ENCODE results near the gene HELT. TPM values are rescaled to one million over a fixed set of nuclear protein-coding genes. Genes with fewer than 3 reads are reported as not detected.

The HELT gene
- total and polyA plus RNA-seq, 5 donors: not detected

DNA sequence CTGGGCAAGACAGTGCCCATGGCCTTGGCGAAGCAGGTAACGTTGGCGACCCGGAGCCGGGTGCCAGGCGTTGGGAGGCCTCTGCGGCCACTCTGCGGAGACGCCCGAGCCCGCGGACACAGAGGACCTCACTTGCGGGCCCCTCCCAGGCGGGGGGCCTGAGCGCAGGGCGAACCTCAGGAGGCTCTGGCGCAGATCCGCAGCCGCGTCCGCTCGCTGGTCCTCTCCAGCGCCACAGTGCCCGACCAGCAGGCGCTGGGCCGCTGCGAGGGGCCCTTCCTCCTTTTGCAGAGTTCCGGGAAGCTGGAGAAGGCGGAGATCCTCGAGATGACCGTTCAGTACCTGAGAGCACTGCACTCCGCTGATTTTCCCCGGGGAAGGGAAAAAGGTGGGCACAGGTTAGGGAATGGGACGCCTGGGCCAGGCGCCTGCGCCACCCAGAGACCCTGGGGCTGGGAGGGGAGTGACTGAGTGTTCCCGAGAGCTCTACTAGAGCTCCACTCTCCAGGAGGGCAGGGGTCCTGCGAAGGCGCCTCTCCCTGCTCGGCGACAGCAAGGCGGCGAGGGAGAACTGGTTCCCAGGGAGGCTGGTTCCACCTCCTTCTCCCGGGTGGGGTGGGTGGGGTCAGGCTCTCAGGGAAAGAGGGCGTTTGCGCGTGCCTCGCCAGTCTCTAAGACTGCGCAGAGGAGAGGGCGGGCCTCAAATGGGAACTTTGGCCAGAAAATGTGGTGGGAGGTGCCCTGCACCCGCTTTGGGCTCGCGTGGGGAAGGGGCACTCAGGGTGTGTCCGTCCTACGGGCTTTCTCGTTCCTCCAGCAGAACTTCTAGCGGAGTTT lies 1.4 kb downstream of the HELT start:
- 1% methylated on average over 57 of the region's 57 CpGs for WGBS
- Histone ChIP-seq H3K4me3 (ENCODE audit: low read length) (peak overlapping the region; percentile 23), H3K4me1 (ENCODE audit: control insufficient read depth, insufficient read depth, low read length) (peaks cover 4% of the 10 kb centered on the region), H3K27me3 (ENCODE audit: control insufficient read depth, insufficient read depth) (peaks cover 2% of the 10 kb centered on the region), H3K9me3 (ENCODE audit: control insufficient read depth, low read length) (no peaks in the 10 kb centered on the region), H3K27ac (ENCODE audit: low read length) (no peak overlapping the region)
- intact Hi-C loops (cut with DNase I): no loop called here
- no peak for ATAC-seq
- DNase-seq: no peak

DNA sequence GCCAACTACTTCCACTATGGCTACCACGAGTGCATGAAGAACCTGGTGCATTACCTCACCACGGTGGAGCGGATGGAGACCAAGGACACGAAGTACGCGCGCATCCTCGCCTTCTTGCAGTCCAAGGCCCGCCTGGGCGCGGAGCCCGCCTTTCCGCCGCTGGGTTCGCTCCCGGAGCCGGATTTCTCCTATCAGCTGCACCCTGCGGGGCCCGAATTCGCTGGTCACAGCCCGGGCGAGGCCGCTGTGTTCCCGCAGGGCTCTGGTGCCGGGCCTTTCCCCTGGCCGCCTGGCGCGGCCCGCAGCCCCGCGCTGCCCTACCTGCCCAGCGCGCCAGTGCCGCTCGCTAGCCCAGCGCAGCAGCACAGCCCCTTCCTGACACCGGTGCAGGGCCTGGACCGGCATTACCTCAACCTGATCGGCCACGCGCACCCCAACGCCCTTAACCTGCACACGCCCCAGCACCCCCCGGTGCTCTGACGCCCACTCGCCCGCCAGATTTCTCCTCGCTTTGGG lies 2.1 kb downstream of the HELT start:
- Histone ChIP-seq H3K9me3 (ENCODE audit: control insufficient read depth, low read length) (no peaks in the 10 kb centered on the region), H3K4me3 (ENCODE audit: low read length) (peak overlapping the region; percentile 23), H3K4me1 (ENCODE audit: control insufficient read depth, insufficient read depth, low read length) (peaks cover 4% of the 10 kb centered on the region), H3K27ac (ENCODE audit: low read length) (no peak overlapping the region), H3K27me3 (ENCODE audit: control insufficient read depth, insufficient read depth) (peaks cover 2% of the 10 kb centered on the region)
- DNase-seq (no peak), ATAC-seq (peak in 1 of 2 donors; percentile 23)
- 1% methylated on average over 48 of the region's 48 CpGs for WGBS
- intact Hi-C loops (cut with DNase I): no loop called here

DNA sequence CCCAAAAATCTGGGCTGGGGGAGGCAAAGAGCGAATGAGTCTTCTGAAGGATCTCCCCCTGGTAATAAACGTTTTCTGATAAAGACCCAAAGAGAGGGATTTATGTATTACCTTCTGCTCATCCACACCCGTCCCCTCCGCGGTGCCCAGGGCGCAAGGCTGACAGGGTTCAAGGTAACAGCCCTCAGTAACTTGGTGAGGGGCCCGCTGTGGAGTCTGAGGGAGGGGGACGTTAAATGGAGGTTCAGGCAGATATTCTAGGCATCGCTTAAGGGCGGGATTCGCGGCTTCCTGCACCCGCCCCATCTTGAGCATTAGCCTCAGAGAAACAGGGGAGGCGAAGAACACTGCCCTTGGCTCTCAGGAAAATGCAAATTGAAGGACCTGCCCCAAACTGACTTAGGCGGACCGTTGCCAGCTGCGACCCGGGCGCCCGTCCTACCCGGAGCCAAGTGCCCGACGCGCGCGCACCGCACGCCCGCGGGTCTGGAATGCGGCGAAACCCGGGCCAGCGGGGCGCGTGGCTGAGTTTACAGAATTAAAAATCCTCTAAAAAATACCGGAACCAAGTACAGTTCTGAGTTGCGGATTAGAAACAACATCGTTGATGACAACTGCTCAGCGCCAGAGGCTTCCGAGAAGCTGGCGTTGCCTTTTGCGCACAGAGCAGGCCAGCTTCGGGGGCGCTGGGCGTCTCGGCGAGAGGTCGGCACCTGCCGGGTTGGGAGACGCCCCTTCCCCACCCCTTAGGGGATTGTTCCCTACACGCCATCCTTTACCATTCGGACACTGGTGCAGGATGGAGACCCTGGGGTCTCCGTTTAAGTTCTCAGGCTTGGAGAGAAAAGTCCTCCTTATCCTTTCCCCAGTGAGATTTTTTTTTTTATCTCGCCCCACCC lies 2.8 kb downstream of the HELT start:
- Histone ChIP-seq H3K9me3 (ENCODE audit: control insufficient read depth, low read length) (no peaks in the 10 kb centered on the region), H3K4me3 (ENCODE audit: low read length) (no peak overlapping the region), H3K27ac (ENCODE audit: low read length) (no peak overlapping the region), H3K4me1 (ENCODE audit: control insufficient read depth, insufficient read depth, low read length) (peaks cover 4% of the 10 kb centered on the region), H3K27me3 (ENCODE audit: control insufficient read depth, insufficient read depth) (peaks cover 2% of the 10 kb centered on the region)
- 1% methylated on average over 55 of the region's 55 CpGs for WGBS
- DNase-seq (no peak), ATAC-seq (no peak)
- intact Hi-C loops (cut with DNase I): no loop called here

DNA sequence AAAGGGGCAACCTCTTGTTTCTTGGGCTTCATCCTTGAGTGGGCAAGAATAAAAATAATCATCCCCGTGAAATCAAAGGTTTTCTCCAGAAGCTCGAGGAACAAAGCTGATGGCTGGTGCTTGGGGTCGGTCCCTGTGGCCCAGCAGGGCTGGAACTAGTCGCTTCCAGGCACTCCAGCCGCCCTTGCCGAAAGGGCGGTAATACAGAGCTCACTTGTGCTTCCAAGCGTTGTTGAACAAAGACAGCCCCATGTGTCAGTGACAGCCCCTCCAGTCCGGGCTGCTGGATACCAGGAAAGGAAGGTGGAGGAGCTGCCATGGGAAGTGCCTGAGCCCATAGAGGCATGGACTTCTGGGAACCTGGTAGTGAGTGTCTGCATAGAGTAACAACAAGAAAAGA lies 5.2 kb downstream of the HELT start:
- H3K27me3 ChIP-seq (ENCODE audit: control insufficient read depth, insufficient read depth): no peaks in the 10 kb centered on the region
- H3K4me1 ChIP-seq (ENCODE audit: control insufficient read depth, insufficient read depth, low read length): peaks cover 4% of the 10 kb centered on the region
- H3K4me3 ChIP-seq (ENCODE audit: low read length): no peak overlapping the region
- no peaks in the 10 kb centered on the region for H3K9me3 ChIP-seq (ENCODE audit: control insufficient read depth, low read length)
- WGBS: 60% methylated on average over 9 of the region's 9 CpGs
- no peak for DNase-seq
- ATAC-seq: no peak
- intact Hi-C loops (cut with DNase I): no loop called here
- H3K27ac ChIP-seq (ENCODE audit: low read length): no peak overlapping the region

DNA sequence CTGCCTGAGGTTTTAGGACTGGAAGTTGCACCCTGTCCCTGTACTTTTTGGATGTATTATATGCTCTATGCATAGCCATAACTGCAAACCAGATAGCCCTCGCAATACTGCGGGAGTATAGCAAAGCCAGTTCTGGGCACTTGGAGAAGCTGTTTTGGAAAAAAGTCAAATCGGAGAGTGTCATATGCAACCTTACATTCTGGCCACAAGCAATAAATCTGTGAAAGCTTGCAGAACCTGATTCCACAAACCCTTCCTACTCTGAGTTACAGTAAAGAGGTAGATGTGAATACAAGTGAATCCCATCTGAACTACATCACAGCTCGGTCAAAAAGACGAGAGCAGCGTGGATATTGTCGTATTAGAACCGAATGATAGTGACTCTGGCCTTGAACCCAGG lies 10.3 kb downstream of the HELT start:
- no peaks in the 10 kb centered on the region for H3K9me3 ChIP-seq (ENCODE audit: control insufficient read depth, low read length)
- 90% methylated on average over 8 of the region's 8 CpGs for WGBS
- ATAC-seq (no peak), DNase-seq (no peak)
- intact Hi-C loops (cut with DNase I): no loop called here
- no peaks in the 10 kb centered on the region for H3K4me1 ChIP-seq (ENCODE audit: control insufficient read depth, insufficient read depth, low read length)
- no peak overlapping the region for H3K4me3 ChIP-seq (ENCODE audit: low read length)
- H3K27me3 ChIP-seq (ENCODE audit: control insufficient read depth, insufficient read depth): no peaks in the 10 kb centered on the region
- no peak overlapping the region for H3K27ac ChIP-seq (ENCODE audit: low read length)

DNA sequence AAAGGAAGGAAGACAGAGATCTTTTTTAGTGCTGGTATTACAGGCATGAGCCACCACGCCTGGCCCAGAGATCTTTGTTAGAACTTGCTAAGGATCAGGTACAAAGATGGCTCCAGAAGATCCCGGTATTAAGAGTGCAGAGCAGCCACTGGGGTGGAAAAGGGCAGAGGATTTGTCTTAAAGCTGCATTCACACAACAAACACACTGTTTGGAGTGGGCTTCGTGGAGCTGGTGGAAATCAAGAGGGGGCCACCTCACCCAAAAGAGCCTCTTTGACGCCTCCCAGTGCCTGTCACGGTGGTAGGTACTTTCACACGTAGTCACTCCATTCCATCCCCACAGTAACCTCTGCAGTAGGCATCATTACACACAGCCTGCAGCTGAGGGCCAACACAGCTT lies 13.3 kb downstream of the HELT start:
- WGBS: 66% methylated on average over 6 of the region's 6 CpGs
- ATAC-seq: no peak
- Histone ChIP-seq H3K4me1 (ENCODE audit: control insufficient read depth, insufficient read depth, low read length) (no peaks in the 10 kb centered on the region), H3K27me3 (ENCODE audit: control insufficient read depth, insufficient read depth) (no peaks in the 10 kb centered on the region), H3K9me3 (ENCODE audit: control insufficient read depth, low read length) (no peaks in the 10 kb centered on the region), H3K27ac (ENCODE audit: low read length) (no peak overlapping the region), H3K4me3 (ENCODE audit: low read length) (no peak overlapping the region)
- no peak for DNase-seq
- intact Hi-C loops (cut with DNase I): no loop called here

DNA sequence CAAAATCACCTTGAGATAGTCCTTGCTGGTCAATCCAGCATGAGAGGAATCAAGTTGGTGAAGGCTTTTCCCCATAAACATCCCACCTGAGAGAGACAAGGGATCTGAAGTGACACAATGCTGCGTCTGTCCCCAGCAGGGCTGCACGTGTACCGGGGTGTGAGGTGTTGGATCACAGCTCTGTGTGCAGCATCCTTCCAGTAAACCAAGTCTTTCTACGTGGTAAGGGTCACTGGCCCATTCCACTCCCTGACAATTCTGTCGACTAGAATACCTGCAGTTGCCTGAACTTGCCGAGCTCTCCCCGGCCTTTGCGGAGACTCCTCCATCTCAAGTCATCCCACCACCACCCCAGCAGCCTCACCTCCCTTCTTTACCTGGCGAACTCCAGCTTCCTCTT lies 14.8 kb downstream of the HELT start:
- intact Hi-C loops (cut with DNase I): no loop called here
- H3K4me1 ChIP-seq (ENCODE audit: control insufficient read depth, insufficient read depth, low read length): no peaks in the 10 kb centered on the region
- no peaks in the 10 kb centered on the region for H3K27me3 ChIP-seq (ENCODE audit: control insufficient read depth, insufficient read depth)
- H3K27ac ChIP-seq (ENCODE audit: low read length): no peak overlapping the region
- H3K9me3 ChIP-seq (ENCODE audit: control insufficient read depth, low read length): no peaks in the 10 kb centered on the region
- ATAC-seq (no peak), DNase-seq (no peak)
- WGBS: 78% methylated on average over 9 of the region's 9 CpGs
- H3K4me3 ChIP-seq (ENCODE audit: low read length): no peak overlapping the region

DNA sequence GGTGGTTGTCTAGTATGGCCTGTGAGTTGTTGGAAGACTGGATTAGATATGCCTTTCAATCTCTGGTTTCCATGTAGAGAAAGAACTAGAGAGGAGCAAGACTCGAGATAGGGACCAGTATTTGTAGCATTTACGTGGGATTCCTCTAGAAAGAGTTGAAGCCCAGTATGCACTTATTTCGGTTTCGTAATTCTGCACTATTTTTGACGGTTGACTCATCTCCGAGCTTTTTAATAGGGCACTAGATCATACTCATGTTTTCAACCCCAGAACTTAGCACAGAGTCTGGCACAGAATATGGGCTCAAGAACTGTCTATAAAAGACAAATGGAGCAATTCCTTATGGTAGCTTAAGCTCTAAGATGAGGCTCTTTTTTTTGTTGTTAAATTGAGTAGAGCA lies 15.7 kb downstream of the HELT start:
- Histone ChIP-seq H3K9me3 (ENCODE audit: control insufficient read depth, low read length) (no peaks in the 10 kb centered on the region), H3K4me3 (ENCODE audit: low read length) (no peak overlapping the region), H3K27ac (ENCODE audit: low read length) (no peak overlapping the region), H3K4me1 (ENCODE audit: control insufficient read depth, insufficient read depth, low read length) (no peaks in the 10 kb centered on the region), H3K27me3 (ENCODE audit: control insufficient read depth, insufficient read depth) (no peaks in the 10 kb centered on the region)
- intact Hi-C loops (cut with DNase I): no loop called here
- 87% methylated on average over 6 of the region's 6 CpGs for WGBS
- no peak for DNase-seq
- ATAC-seq: no peak

DNA sequence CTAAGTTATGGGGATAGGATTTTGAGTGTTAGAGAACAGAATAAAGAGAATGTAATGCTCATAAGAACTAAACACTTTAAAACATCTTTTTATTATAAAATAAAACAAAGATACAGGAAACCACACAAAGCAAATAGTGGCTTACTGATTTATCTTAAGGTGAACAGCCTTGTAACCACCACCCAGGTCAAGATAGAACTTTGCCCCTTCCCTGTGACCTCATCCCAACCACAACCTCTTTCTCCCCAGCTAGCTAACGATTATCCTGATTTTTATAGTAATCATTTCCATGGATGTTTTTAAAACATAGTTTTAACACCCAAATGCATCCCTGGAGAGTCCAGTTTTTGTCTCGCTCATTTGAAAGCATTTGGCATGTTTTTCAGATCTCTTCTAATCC lies 17.0 kb downstream of the HELT start:
- H3K9me3 ChIP-seq (ENCODE audit: control insufficient read depth, low read length): no peaks in the 10 kb centered on the region
- H3K27ac ChIP-seq (ENCODE audit: low read length): no peak overlapping the region
- DNase-seq (no peak), ATAC-seq (no peak)
- intact Hi-C loops (cut with DNase I): loop anchor here in 2 of 4 donors (5.0 kb wide), 2 partner anchors 97 to 147 kb away; no protein-coding TSS in a partner anchor
- no peaks in the 10 kb centered on the region for H3K27me3 ChIP-seq (ENCODE audit: control insufficient read depth, insufficient read depth)
- 70% methylated on average over 2 of the region's 2 CpGs for WGBS
- H3K4me1 ChIP-seq (ENCODE audit: control insufficient read depth, insufficient read depth, low read length): no peaks in the 10 kb centered on the region
- no peak overlapping the region for H3K4me3 ChIP-seq (ENCODE audit: low read length)

DNA sequence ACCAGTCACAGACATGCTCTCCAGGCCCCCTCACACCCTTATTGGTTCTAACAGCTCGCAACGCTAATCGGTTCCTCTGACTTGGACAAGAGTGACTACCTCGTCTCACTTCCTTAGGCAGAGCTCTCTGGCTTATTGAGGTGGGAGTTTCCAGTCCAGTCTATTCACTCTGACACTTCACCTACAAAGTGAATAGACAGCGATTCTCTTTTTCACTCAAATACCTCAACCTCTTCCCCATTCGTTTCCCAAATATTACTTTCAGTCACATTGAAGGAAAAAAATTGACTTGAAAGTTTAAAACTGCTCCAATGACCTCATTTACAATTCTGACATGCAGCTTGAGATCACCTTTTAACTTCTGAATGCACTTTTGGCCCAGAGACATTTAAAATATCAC lies 17.7 kb downstream of the HELT start:
- no peak for ATAC-seq
- H3K4me3 ChIP-seq (ENCODE audit: low read length): no peak overlapping the region
- no peaks in the 10 kb centered on the region for H3K4me1 ChIP-seq (ENCODE audit: control insufficient read depth, insufficient read depth, low read length)
- H3K9me3 ChIP-seq (ENCODE audit: control insufficient read depth, low read length): no peaks in the 10 kb centered on the region
- H3K27me3 ChIP-seq (ENCODE audit: control insufficient read depth, insufficient read depth): no peaks in the 10 kb centered on the region
- intact Hi-C loops (cut with DNase I): loop anchor here in 2 of 4 donors (5.0 kb wide), 2 partner anchors 96 to 146 kb away; no protein-coding TSS in a partner anchor
- 89% methylated on average over 6 of the region's 6 CpGs for WGBS
- no peak for DNase-seq
- H3K27ac ChIP-seq (ENCODE audit: low read length): no peak overlapping the region

DNA sequence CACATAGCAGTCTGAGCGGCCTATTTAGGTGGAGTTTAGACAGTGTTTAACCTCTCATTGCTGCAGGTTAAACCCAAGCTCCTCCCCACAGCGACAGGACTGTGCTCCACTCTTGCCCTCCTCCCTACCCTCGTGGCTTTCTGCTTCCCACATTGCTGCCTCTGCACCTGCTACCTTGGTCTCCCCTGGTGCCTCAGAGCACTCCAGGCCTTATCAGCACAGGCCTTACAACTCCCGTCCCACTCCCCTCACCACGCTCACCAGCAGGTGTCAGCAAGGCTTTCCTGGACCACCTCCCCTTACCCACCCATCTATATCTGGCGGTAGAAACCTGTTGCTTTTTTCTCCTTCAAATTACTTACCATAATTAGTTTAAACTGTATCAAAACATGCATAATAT lies 18.6 kb downstream of the HELT start:
- H3K4me1 ChIP-seq (ENCODE audit: control insufficient read depth, insufficient read depth, low read length): no peaks in the 10 kb centered on the region
- intact Hi-C loops (cut with DNase I): loop anchor here in 2 of 4 donors (5.0 kb wide), 2 partner anchors 95 to 145 kb away; no protein-coding TSS in a partner anchor
- whole genome bisulfite sequencing: 83% methylated on average over 6 of the region's 6 CpGs
- no peak overlapping the region for H3K4me3 ChIP-seq (ENCODE audit: low read length)
- H3K9me3 ChIP-seq (ENCODE audit: control insufficient read depth, low read length): no peaks in the 10 kb centered on the region
- H3K27me3 ChIP-seq (ENCODE audit: control insufficient read depth, insufficient read depth): no peaks in the 10 kb centered on the region
- H3K27ac ChIP-seq (ENCODE audit: low read length): no peak overlapping the region
- DNase-seq (no peak), ATAC-seq (no peak)

All from right cardiac atrium (tissue), 5 donors.